H4 (cell line): Measurements from ENCODE around the gene DAGLB. TPM values are rescaled to one million over a fixed set of nuclear protein-coding genes. Genes with fewer than 3 reads are reported as not detected.
"Not testable (repeated sequence)": the region's sequence is repeated elsewhere in the genome, so short reads cannot be mapped to it uniquely, and the experiment has no call there.

Experiments
- DNase-seq: peaks from one replicate; pipeline ENCODE4 v3.0.0-alpha.2; 2015; ENCODE audit warnings: low spot score
- total RNA-seq: library from RNA; depleted of rRNA; stranded (reverse); fragments of >200 nt; shearing (Covaris generic); gene quantifications from 2 replicates; pipeline ENCODE4 v1.2.3, GENCODE V29; 2014

Gene DAGLB
- total RNA-seq, 1 experiment from 2014 or later: 29.2 TPM

GRCh38 chr7:6397759-6398495 is 49.8 kb downstream of the DAGLB start:
- not testable (repeated sequence) for DNase-seq

- no peak for DNase-seq
Measured at GRCh38 chr7:6395898-6396595, 51.7 kb downstream of the DAGLB start.

GRCh38 chr7:6394114-6394513 is 53.6 kb downstream of the DAGLB start:
- no peak for DNase-seq

- DNase-seq: no peak
Measured at GRCh38 chr7:6393667-6394056, 54.1 kb downstream of the DAGLB start.

- peak; percentile 83 for DNase-seq
Measured at GRCh38 chr7:6392712-6393666, 54.8 kb downstream of the DAGLB start.

- no peak for DNase-seq
Measured at GRCh38 chr7:6389728-6390127, 58.0 kb downstream of the DAGLB start.

- DNase-seq: no peak
Measured at GRCh38 chr7:6387734-6388294, 59.9 kb downstream of the DAGLB start.

GRCh38 chr7:6386779-6387178 is 61.0 kb downstream of the DAGLB start:
- DNase-seq: no peak

- no peak for DNase-seq
Measured at GRCh38 chr7:6385909-6386560, 61.7 kb downstream of the DAGLB start.

- DNase-seq: peak; percentile 99
Measured at GRCh38 chr7:6385110-6385781, 62.5 kb downstream of the DAGLB start.

- DNase-seq: no peak
Measured at GRCh38 chr7:6384327-6384726, 63.4 kb downstream of the DAGLB start.

- DNase-seq: no peak
Measured at GRCh38 chr7:6382817-6383216, 64.9 kb downstream of the DAGLB start.

- DNase-seq: not testable (repeated sequence)
Measured at GRCh38 chr7:6381846-6382245, 65.9 kb downstream of the DAGLB start.

GRCh38 chr7:6380310-6381095 is 67.3 kb downstream of the DAGLB start:
- DNase-seq: no peak

- no peak for DNase-seq
Measured at GRCh38 chr7:6379886-6380285, 67.9 kb downstream of the DAGLB start.

GRCh38 chr7:6378556-6378955 is 69.2 kb downstream of the DAGLB start:
- DNase-seq: not testable (repeated sequence)

- no peak for DNase-seq
Measured at GRCh38 chr7:6376820-6377219, 70.9 kb downstream of the DAGLB start.

- no peak for DNase-seq
Measured at GRCh38 chr7:6375348-6376101, 72.2 kb downstream of the DAGLB start.

- DNase-seq: peak; percentile 67
Measured at GRCh38 chr7:6367701-6368211, 80.0 kb downstream of the DAGLB start.
